HG03378 (cell line): ENCODE measurements around the gene RAB20.
"Not testable (repeated sequence)": the region's sequence is repeated elsewhere in the genome, so short reads cannot be mapped to it uniquely, and the experiment has no call there.

Source experiments
- ATAC-seq: cut with Tn5 transposase; IDR thresholded peaks from one replicate; pipeline ENCODE4 v1.9.1; 2021; ENCODE audit warnings: mild to moderate bottlenecking, moderate library complexity; ENCODE audit not compliant: unreplicated experiment

The RAB20 gene

GRCh38 chr13:110495376-110495775 lies 66.1 kb downstream of the RAB20 start:
- ATAC-seq, result no peak

DNA sequence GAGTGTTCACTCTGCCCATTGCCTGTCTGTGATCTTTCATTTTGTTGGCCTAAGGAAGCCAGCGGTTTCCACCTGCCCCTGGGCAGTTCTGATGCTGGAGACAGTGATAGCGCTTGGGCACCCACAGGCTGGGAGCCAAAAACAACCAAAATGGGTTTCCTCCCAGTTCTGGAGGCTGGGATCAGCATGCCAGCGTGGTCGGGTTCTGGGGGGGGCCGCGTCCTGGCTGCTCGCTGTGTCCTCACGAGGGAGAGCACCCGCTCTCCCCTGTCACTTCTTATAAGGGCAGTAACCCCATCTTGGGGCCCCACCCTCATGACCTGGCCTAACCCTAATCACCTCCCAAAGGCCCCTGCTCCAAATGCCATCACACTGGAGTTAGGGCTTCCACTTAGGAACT lies 67.9 kb downstream of the RAB20 start:
- ATAC-seq, result no peak

GRCh38 chr13:110492679-110493593 lies 68.6 kb downstream of the RAB20 start:
- no peak for ATAC-seq

DNA sequence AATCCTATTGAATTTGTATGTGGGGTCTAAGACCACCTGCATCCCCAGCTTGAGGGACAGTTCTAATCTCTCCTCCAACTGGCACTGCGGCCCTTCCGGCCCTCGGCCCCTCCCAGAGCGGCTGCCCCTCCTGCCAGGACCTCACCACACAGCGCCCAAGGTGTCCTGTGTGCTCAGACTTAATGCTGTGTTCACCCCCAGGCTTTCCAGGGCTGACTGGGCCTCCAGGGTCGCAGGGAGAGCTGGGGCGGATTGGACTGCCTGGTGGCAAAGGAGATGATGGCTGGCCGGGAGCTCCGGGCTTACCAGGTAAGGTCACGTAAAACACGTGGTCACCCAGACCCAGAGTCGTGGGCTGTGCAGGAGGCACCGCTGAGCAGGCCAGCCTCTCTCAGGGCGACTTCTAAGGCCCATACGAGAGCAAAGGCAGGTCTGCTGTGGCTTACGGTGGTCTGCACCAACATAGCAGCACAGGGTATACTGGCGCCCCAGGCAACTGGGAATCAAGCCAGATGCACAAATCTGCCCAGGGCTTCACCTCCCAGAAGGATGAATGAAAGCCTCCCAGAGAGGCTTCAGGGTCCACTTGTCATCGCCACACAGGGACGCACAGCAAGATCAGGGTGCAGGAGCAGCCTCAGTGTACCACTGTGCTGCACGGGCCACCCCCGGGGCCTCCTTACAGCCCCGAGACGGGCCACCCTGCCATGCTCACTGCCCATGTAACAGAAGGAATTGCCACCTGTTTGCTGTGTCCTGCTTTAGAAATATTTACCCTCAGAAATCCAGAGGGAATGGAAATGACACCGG lies 69.4 kb downstream of the RAB20 start:
- ATAC-seq, result no peak

GRCh38 chr13:110490009-110490770 lies 71.3 kb downstream of the RAB20 start:
- no peak for ATAC-seq

- not testable (repeated sequence) for ATAC-seq
These were observed 74.6 kb downstream of the RAB20 start for GRCh38 chr13:110486880-110487279.

DNA sequence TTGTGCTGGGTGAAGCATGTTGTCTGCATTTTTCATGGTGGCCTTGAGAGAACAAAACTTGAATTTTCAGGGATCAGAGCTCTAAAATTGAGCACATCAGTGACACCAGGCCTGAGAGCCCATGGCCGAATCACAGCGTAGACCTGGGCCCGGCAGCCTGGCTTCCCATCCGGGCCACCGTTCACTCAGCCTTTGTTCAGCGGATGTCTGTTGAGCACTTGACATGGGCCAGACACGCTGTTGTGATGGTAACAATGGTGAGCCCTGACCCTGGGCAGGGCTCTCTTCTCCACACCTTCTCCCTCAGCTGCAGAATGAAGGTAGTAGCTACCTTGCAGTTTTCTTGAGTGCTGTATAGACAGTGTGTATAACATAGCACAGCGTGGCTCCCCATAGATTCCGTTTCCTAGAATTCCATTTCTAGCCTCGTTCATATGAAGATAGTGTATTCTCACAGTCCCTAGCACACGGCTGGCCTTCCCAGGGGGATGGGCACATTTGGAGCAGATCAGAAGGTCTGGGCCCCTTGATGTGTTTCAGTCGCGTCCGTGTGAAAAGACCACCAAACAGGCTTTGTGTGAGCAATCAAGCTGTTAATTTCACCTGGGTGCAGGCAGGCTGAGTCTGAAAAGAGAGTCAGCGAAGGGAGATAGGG lies 75.3 kb downstream of the RAB20 start:
- no peak for ATAC-seq

GRCh38 chr13:110485604-110486003 lies 75.9 kb downstream of the RAB20 start:
- no peak for ATAC-seq

DNA sequence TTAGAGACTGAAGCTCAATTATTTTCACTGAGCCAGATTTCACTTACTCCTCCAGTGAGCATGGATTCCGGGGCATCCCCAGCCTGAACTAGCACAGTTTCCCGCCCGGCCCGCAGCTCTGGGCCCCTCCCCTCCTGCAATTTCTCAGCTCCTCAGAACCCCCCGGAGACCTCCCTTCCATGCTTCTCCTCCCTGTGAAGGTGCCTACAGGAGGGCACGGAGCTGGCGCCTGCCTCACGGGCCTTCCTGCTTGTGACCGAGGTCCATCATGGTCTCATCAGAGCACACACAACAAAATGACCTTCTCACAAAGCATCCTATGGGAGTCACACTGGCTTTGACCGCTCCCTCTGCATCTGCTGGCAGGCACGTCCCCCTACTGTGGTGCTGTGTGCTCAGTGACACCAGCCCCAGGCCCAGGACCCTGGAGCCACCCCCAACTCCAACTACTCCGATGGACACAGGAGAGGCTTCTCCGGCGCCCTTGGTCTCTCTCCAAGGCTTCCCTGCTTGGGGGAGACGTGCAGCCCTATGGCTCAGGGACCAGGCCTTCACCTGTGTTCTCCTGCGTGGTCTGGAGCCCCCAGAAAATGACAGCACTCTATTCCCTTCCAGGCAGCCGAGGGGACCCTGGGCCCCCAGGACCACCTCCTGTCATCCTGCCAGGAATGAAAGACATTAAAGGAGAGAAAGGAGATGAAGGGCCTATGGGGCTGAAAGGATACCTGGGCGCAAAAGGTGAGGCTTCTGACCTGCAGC lies 77.1 kb downstream of the RAB20 start:
- no peak for ATAC-seq

DNA sequence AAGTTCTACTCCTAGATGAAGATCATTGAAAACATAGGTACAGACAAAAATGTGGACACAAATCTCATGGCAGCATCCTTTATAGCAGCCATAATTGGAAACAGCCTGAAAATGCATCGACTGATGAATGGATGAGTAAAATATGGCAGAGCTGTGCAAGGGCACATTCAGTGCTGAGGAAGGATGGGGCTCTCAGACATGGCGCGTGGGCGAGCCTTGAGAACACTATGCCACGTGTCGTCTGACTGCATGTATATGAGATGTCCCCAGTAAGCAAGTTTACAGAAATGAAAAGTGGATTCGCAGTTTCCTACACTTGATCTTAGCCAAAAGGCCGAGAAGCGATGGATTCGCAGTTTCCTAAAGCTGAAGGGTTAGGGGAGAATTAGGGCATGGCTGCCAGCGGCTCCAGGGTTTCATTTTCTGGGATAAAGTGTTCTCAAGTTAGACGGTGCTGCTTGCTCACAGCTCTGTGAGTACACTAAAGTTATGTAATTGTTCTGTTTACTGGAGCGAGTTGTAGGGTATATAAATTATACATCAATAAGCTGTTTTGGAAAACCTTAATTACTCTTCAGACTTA lies 78.0 kb downstream of the RAB20 start:
- no peak for ATAC-seq

DNA sequence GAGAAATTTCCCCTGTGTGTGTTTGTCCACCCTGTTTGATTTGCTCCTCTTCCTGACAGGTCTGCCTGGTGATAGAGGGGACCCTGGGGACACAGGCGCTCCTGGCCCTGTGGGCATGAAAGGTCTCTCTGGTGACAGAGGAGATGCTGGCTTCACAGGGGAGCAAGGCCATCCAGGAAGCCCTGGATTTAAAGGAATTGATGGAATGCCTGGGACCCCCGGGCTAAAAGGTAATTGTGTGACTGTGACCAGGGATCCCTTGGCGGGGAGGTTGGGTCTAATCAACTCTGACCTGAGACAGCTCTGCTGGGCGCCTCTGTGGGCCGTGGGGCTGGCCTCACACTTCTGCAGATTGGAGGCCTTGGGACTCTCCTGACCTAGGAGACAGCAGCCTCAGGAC lies 81.4 kb downstream of the RAB20 start:
- no peak for ATAC-seq

- no peak for ATAC-seq
These were observed 81.9 kb downstream of the RAB20 start for GRCh38 chr13:110479648-110480047.

DNA sequence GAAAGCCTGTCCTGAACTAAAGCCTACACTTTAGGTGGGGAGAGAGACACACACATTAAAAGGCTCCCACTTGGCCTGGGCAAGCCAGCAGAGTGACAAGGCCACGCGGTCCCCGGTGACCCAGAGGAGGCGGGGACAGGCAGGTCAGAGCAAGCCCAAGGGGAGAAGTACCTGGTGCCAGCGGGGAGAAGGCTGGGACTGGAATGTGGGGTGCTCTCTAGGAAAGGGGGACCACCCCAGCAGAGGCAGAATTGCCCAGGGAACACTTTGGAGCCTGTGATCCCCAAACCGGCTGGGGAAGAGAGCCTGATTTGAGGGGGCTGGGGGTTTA lies 82.3 kb downstream of the RAB20 start:
- no peak for ATAC-seq

DNA sequence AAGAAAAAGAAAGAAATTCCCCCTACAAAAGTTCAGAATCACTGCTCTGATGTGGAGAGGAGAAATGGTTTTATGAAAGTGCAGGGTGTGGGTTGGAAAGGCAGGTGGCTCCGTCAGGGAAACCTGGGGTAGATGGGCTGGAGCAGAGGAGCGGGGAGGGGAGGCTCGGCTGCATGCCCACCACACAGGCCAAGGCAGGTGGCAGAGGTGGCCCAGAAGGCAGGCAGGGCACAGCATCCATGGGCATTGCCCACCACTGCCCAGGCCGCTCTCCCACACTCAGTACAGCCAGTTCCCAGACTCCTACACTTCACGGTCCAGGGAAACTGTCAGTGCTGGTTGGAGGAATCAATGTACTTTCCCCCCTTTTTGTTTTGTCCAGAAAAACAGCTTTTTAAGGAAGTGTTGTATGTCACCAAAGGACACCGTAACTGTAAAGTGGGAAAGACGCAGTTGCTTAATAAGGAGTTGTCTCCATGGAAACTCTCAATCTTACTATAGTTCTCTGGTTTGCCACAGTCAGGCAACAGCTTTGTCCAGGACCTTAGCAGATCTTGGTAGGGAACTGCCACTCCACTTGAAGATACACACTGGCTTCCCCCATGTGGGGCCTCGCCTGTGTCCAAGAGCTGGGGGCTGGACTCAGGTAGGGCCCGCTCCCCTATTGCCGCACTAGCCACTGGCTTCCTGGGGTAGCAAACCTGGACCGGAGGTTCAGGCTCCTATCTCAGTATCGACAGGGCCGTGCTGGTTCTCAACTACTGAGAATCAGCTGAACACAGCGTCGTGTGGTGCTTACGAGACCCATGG lies 82.9 kb downstream of the RAB20 start:
- no peak for ATAC-seq

- no peak for ATAC-seq
These were observed 83.7 kb downstream of the RAB20 start for GRCh38 chr13:110477706-110478245.

DNA sequence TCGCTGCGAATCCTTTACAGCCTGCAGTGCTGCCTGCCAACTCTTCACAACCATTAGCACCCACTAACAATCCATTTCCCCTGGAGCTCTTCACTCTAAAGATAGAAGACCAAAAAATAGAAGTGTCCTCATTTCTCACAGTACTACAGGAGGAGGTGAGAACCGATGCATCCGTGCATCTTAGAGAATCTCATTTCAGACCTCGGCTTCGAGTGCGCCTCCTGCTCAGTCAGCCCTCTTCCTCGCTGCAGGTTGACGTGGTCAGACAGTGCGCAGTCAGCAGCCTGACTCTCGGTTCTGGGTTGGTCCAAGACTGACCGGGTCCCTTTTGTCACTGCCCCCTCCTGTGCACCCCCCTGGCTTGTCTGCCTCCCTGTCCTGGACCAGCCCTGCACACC lies 85.3 kb downstream of the RAB20 start:
- no peak for ATAC-seq

DNA sequence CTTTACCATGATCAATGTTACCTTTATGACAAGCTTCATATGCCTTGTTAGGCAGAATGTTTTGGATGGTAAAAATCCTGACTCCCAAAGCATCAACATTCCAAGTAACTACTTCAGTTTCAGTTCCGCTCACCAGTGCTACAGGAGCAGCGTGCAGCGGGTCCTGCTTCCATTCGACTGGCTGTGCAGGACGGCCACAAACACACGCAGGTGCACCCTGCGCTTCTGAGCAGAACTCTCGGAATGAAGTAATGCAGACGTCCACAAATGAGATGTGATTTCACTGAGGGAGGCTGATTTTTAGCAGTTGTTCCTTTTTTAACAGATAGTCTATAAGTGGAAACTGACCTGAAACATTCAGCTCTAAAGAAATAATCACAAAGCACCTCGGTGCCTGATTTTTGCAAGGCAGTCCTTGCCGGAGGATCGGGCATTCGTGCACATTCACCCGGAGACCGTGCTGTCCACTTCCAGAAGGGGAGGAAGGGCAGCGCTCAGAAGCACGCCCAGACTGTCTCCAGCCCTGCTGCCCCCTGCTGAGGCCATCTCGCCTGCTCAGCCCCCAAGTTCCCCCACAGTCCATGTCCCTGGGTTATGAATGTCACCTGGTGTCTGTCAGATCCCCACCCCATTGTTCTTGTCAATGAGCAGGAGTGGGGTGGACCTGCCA lies 85.8 kb downstream of the RAB20 start:
- no peak for ATAC-seq

- no peak for ATAC-seq
These were observed 86.4 kb downstream of the RAB20 start for GRCh38 chr13:110475117-110475516.
